ENCODE measurements around the gene CACNB4.

- TF ChIP-seq POLR2AphosphoS5 (IDR thresholded peaks at IDR 0.05; ENCODE audit: low read depth) (no peak), CTCF (IDR thresholded peaks at IDR 0.05; ENCODE audit: insufficient read depth, low read length) (no peak)
Measured at GRCh38 chr2:152033011-152033925, 65.6 kb downstream of the CACNB4 start.
